Activated T-helper 1 cell treated with anti-CD3 and anti-CD28 coated beads, Interleukin-12 subunit alpha, Interleukin-12 subunit beta, Interleukin-2, Interleukin-4 antibody, amounts not matched to agents 30 ng/mL and 10 ng/mL and 1 ng/mL, durations not matched to agents 14 hours and 24 hours and 36 hours (primary cell): Measurements from ENCODE around the gene NRXN2. TPM values are rescaled to one million over a fixed set of nuclear protein-coding genes. Genes with fewer than 3 reads are reported as not detected.

Experiments used
- DNase-seq: peaks from one replicate; pipeline ENCODE4 v3.0.0; 2021; ENCODE audit warnings: low spot score
- H3K27ac Mint-ChIP-seq: one replicate; pipeline ENCODE4 v1.8.0; 2021; ENCODE audit warnings: mild to moderate bottlenecking, mixed read lengths
- H3K27me3 Mint-ChIP-seq: one replicate; pipeline ENCODE4 v1.8.0; 2022; ENCODE audit warnings: mild to moderate bottlenecking, moderate library complexity, mixed read lengths; ENCODE audit not compliant: insufficient read depth
- H3K36me3 Mint-ChIP-seq: one replicate; pipeline ENCODE4 v1.8.0; 2021; ENCODE audit warnings: low read depth, mixed read lengths
- H3K4me1 Mint-ChIP-seq: one replicate; pipeline ENCODE4 v1.8.0; 2021; ENCODE audit warnings: low read depth, mixed read lengths
- H3K4me3 Mint-ChIP-seq: one replicate; pipeline ENCODE4 v1.8.0; 2021; ENCODE audit warnings: mild to moderate bottlenecking, moderate library complexity, mixed read lengths
- H3K9me3 Mint-ChIP-seq: one replicate; pipeline ENCODE4 v1.8.0; 2021; ENCODE audit warnings: mixed read lengths
- intact Hi-C: fragments of 100-400 bp; cut with micrococcal nuclease; formaldehyde crosslinking; loops from one replicate; pipeline ENCODE4 v1.15.1; 2024
- total RNA-seq: library from RNA; stranded (reverse); gene quantifications from 2 replicates; pipeline ENCODE4 v1.2.3, GENCODE V29; 2022

NRXN2 gene
- total RNA-seq, 1 donor from 2014 or later = 0.23 TPM

GRCh38 chr11:64688534-64688982 lies 34.4 kb downstream of the NRXN2 start:
- intact Hi-C loops = loop anchor here (1.0 kb wide), 2 partner anchors 35 to 55 kb away; partner anchors contain the start of gene NRXN2
- Mint-ChIP-seq H3K9me3 (no peaks in the 10 kb centered on the region), H3K27ac (no peak overlapping the region), H3K27me3 (peaks cover 20% of the 10 kb centered on the region), H3K4me1 (peaks cover 23% of the 10 kb centered on the region), H3K36me3 (no peaks in the 10 kb centered on the region), H3K4me3 (no peak overlapping the region)
- DNase-seq = peak; percentile 82

GRCh38 chr11:64687643-64688533 lies 35.1 kb downstream of the NRXN2 start:
- Mint-ChIP-seq H3K4me3 (no peak overlapping the region), H3K36me3 (no peaks in the 10 kb centered on the region), H3K9me3 (no peaks in the 10 kb centered on the region), H3K27ac (peak overlapping the region; percentile 27), H3K27me3 (peaks cover 14% of the 10 kb centered on the region), H3K4me1 (peaks cover 21% of the 10 kb centered on the region)
- no peak for DNase-seq
- intact Hi-C loops = loop anchor here (1.0 kb wide), 2 partner anchors 35 to 55 kb away; partner anchors contain the start of gene NRXN2

- intact Hi-C loops = no loop called here
- no peak overlapping the region for H3K27ac Mint-ChIP-seq
These were observed 35.8 kb downstream of the NRXN2 start for GRCh38 chr11:64687204-64687603.

GRCh38 chr11:64686466-64687170 lies 36.4 kb downstream of the NRXN2 start:
- H3K4me3 Mint-ChIP-seq = no peak overlapping the region
- H3K27ac Mint-ChIP-seq = no peak overlapping the region

More at GRCh38 chr11:64687204-64687603, 35.8 kb downstream of the NRXN2 start:
- H3K27me3 Mint-ChIP-seq = peaks cover 7% of the 10 kb centered on the region
- no peaks in the 10 kb centered on the region for H3K9me3 Mint-ChIP-seq
- no peak overlapping the region for H3K4me3 Mint-ChIP-seq
- DNase-seq = no peak
- peaks cover 14% of the 10 kb centered on the region for H3K4me1 Mint-ChIP-seq
- H3K36me3 Mint-ChIP-seq = no peaks in the 10 kb centered on the region

GRCh38 chr11:64685536-64685935 lies 37.5 kb downstream of the NRXN2 start:
- no peak for DNase-seq
- Mint-ChIP-seq H3K27me3 (peaks cover 6% of the 10 kb centered on the region), H3K4me3 (no peak overlapping the region), H3K4me1 (peaks cover 12% of the 10 kb centered on the region), H3K9me3 (no peaks in the 10 kb centered on the region), H3K27ac (no peak overlapping the region), H3K36me3 (no peaks in the 10 kb centered on the region)
- intact Hi-C loops = no loop called here

More at GRCh38 chr11:64686466-64687170, 36.4 kb downstream of the NRXN2 start:
- DNase-seq = no peak
- no peaks in the 10 kb centered on the region for H3K9me3 Mint-ChIP-seq
- peaks cover 12% of the 10 kb centered on the region for H3K4me1 Mint-ChIP-seq
- peaks cover 5% of the 10 kb centered on the region for H3K27me3 Mint-ChIP-seq
- intact Hi-C loops = no loop called here
- H3K36me3 Mint-ChIP-seq = no peaks in the 10 kb centered on the region

- Mint-ChIP-seq H3K27ac (no peak overlapping the region), H3K4me3 (no peak overlapping the region), H3K4me1 (peaks cover 12% of the 10 kb centered on the region), H3K9me3 (no peaks in the 10 kb centered on the region), H3K36me3 (no peaks in the 10 kb centered on the region), H3K27me3 (peaks cover 11% of the 10 kb centered on the region)
- intact Hi-C loops = no loop called here
- DNase-seq = no peak
These were observed 38.6 kb downstream of the NRXN2 start for GRCh38 chr11:64684357-64684756.

GRCh38 chr11:64681171-64681570 lies 41.8 kb downstream of the NRXN2 start:
- intact Hi-C loops = no loop called here
- DNase-seq = no peak
- Mint-ChIP-seq H3K4me3 (no peak overlapping the region), H3K9me3 (no peaks in the 10 kb centered on the region), H3K27me3 (peaks cover 28% of the 10 kb centered on the region), H3K27ac (no peak overlapping the region), H3K36me3 (no peaks in the 10 kb centered on the region), H3K4me1 (no peaks in the 10 kb centered on the region)

- intact Hi-C loops = no loop called here
- Mint-ChIP-seq H3K27ac (no peak overlapping the region), H3K36me3 (no peaks in the 10 kb centered on the region), H3K27me3 (peaks cover 32% of the 10 kb centered on the region), H3K4me3 (no peak overlapping the region), H3K9me3 (no peaks in the 10 kb centered on the region), H3K4me1 (no peaks in the 10 kb centered on the region)
- DNase-seq = no peak
These were observed 43.2 kb downstream of the NRXN2 start for GRCh38 chr11:64679846-64680245.

- intact Hi-C loops = no loop called here
- no peak overlapping the region for H3K27ac Mint-ChIP-seq
- no peaks in the 10 kb centered on the region for H3K9me3 Mint-ChIP-seq
- peaks cover 48% of the 10 kb centered on the region for H3K27me3 Mint-ChIP-seq
- no peak overlapping the region for H3K4me3 Mint-ChIP-seq
- no peak for DNase-seq
- no peaks in the 10 kb centered on the region for H3K4me1 Mint-ChIP-seq
- H3K36me3 Mint-ChIP-seq = no peaks in the 10 kb centered on the region
These were observed 45.5 kb downstream of the NRXN2 start for GRCh38 chr11:64677441-64678023.

GRCh38 chr11:64676261-64676615 lies 46.8 kb downstream of the NRXN2 start:
- no peaks in the 10 kb centered on the region for H3K9me3 Mint-ChIP-seq
- H3K36me3 Mint-ChIP-seq = no peaks in the 10 kb centered on the region
- H3K4me3 Mint-ChIP-seq = no peak overlapping the region
- no peak for DNase-seq
- H3K27ac Mint-ChIP-seq = no peak overlapping the region
- peaks cover 47% of the 10 kb centered on the region for H3K27me3 Mint-ChIP-seq
- no peaks in the 10 kb centered on the region for H3K4me1 Mint-ChIP-seq
- intact Hi-C loops = no loop called here

GRCh38 chr11:64675450-64676260 lies 47.3 kb downstream of the NRXN2 start:
- no peak for DNase-seq
- H3K9me3 Mint-ChIP-seq = no peaks in the 10 kb centered on the region
- no peaks in the 10 kb centered on the region for H3K4me1 Mint-ChIP-seq
- intact Hi-C loops = no loop called here
- no peak overlapping the region for H3K27ac Mint-ChIP-seq
- H3K4me3 Mint-ChIP-seq = no peak overlapping the region
- peaks cover 49% of the 10 kb centered on the region for H3K27me3 Mint-ChIP-seq
- no peaks in the 10 kb centered on the region for H3K36me3 Mint-ChIP-seq

- no peak overlapping the region for H3K27ac Mint-ChIP-seq
- H3K27me3 Mint-ChIP-seq = peaks cover 44% of the 10 kb centered on the region
- H3K4me3 Mint-ChIP-seq = no peak overlapping the region
- no peak for DNase-seq
- H3K9me3 Mint-ChIP-seq = no peaks in the 10 kb centered on the region
- no peaks in the 10 kb centered on the region for H3K4me1 Mint-ChIP-seq
- H3K36me3 Mint-ChIP-seq = no peaks in the 10 kb centered on the region
- intact Hi-C loops = no loop called here
These were observed 48.2 kb downstream of the NRXN2 start for GRCh38 chr11:64674774-64675173.
